BE2C (cell line): ENCODE results near the gene PPP1R13L.

Source experiments
- DNase-seq: peaks from one replicate; pipeline ENCODE4 v3.0.0-alpha.2; 2020
- H3K27me3 ChIP-seq: fragments of 250-450 bp; sonication (Bioruptor Pico); 2 replicates; pipeline ENCODE4 v1.5.1; 2020; ENCODE audit warnings: mild to moderate bottlenecking
- H3K36me3 ChIP-seq: fragments of 250-450 bp; sonication (Bioruptor Pico); 2 replicates; pipeline ENCODE4 v1.5.1; 2020; ENCODE audit warnings: mild to moderate bottlenecking
- H3K4me1 ChIP-seq: fragments of 250-450 bp; sonication (Bioruptor Pico); 2 replicates; pipeline ENCODE4 v1.5.1; 2020
- H3K4me3 ChIP-seq: 2 replicates; pipeline ENCODE4 v1.5.1; 2011; ENCODE audit warnings: low read depth, low read length
- H3K9me3 ChIP-seq: fragments of 250-450 bp; sonication (Bioruptor Pico); 2 replicates; pipeline ENCODE4 v1.5.1; 2020
- TF ChIP-seq, protein P1 (sequence below): IDR thresholded peaks from 2 replicates; pipeline ENCODE4 v1.5.1; 2012; ENCODE audit warnings: mild to moderate bottlenecking, low read depth, low read length

The PPP1R13L gene

DNA sequence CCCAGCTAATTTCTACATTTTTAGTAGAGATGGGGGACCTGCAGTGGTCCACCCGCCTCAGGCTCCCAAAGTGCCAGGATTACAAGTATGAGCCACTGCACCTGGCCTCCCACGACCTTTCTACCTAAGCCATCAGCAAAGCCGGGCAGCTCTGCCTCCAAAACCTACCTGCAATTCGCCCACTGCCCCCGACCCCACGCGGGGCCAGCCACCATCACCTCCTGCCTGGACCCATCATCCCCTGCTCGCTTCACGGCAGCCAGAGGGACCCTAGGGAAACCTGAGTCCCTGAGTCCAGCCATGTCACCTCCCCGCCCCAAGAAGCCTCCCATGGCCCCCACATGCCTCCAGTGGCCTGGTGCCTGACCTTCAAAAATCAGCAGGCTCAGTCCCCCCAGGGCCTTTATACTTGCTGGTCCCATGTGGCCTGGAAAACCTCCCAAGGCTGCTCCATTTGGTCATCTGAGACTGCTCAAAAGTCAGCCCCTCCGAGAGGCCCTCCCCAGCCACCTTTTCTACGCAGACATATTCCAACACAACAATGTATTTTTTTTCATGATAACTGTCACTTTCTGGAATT, 46.6 kb downstream of the PPP1R13L start:
- peaks cover 17% of the 10 kb centered on the region for H3K36me3 ChIP-seq

DNA sequence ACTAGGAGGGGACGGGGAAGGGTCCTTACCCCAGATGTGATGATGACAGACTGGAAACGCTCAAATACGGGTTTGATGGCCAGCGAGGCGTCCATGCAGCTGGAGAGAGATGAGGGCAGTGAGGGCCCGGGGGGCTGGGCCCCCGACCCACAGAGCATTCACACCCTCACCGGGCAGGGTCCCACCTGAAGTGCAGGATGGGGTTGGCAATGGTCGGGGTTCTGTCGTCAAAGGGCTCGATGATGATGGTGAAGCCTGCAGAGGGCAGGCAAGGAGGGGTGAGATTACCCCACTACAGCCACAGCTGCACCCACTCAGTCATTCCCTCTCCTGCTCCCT, 47.5 kb downstream of the PPP1R13L start:
- Histone ChIP-seq H3K4me1 (no peaks in the 10 kb centered on the region), H3K36me3 (peaks cover 16% of the 10 kb centered on the region), H3K27me3 (no peaks in the 10 kb centered on the region), H3K9me3 (no peaks in the 10 kb centered on the region; the same call in 1 of the 2 replicates), H3K4me3 (no peak overlapping the region)
- TF ChIP-seq, protein P1, sequence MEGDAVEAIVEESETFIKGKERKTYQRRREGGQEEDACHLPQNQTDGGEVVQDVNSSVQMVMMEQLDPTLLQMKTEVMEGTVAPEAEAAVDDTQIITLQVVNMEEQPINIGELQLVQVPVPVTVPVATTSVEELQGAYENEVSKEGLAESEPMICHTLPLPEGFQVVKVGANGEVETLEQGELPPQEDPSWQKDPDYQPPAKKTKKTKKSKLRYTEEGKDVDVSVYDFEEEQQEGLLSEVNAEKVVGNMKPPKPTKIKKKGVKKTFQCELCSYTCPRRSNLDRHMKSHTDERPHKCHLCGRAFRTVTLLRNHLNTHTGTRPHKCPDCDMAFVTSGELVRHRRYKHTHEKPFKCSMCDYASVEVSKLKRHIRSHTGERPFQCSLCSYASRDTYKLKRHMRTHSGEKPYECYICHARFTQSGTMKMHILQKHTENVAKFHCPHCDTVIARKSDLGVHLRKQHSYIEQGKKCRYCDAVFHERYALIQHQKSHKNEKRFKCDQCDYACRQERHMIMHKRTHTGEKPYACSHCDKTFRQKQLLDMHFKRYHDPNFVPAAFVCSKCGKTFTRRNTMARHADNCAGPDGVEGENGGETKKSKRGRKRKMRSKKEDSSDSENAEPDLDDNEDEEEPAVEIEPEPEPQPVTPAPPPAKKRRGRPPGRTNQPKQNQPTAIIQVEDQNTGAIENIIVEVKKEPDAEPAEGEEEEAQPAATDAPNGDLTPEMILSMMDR, result no peak
- DNase-seq, result no peak

More for the DNA sequence above, 46.6 kb downstream of the PPP1R13L start:
- no peak overlapping the region for H3K4me3 ChIP-seq
- no peaks in the 10 kb centered on the region for H3K4me1 ChIP-seq
- H3K9me3 ChIP-seq, result no peaks in the 10 kb centered on the region; the same call in 1 of the 2 replicates
- TF ChIP-seq, protein P1, result no peak
- H3K27me3 ChIP-seq, result no peaks in the 10 kb centered on the region
- DNase-seq, result no peak

- TF ChIP-seq, protein P1, result no peak
These were observed 48.0 kb downstream of the PPP1R13L start for GRCh38 chr19:45356760-45357444.

GRCh38 chr19:45355910-45356309, 49.0 kb downstream of the PPP1R13L start:
- TF ChIP-seq, protein P1, result no peak
- Histone ChIP-seq H3K4me1 (no peaks in the 10 kb centered on the region), H3K4me3 (no peak overlapping the region), H3K9me3 (no peaks in the 10 kb centered on the region; the same call in 1 of the 2 replicates), H3K36me3 (peaks cover 7% of the 10 kb centered on the region; the same call in 1 of the 2 replicates), H3K27me3 (no peaks in the 10 kb centered on the region)
- DNase-seq, result no peak

More at GRCh38 chr19:45356760-45357444, 48.0 kb downstream of the PPP1R13L start:
- no peak for DNase-seq
- H3K36me3 ChIP-seq, result peaks cover 11% of the 10 kb centered on the region
- H3K4me3 ChIP-seq, result no peak overlapping the region
- no peaks in the 10 kb centered on the region; the same call in 1 of the 2 replicates for H3K9me3 ChIP-seq
- H3K4me1 ChIP-seq, result no peaks in the 10 kb centered on the region
- H3K27me3 ChIP-seq, result no peaks in the 10 kb centered on the region

DNA sequence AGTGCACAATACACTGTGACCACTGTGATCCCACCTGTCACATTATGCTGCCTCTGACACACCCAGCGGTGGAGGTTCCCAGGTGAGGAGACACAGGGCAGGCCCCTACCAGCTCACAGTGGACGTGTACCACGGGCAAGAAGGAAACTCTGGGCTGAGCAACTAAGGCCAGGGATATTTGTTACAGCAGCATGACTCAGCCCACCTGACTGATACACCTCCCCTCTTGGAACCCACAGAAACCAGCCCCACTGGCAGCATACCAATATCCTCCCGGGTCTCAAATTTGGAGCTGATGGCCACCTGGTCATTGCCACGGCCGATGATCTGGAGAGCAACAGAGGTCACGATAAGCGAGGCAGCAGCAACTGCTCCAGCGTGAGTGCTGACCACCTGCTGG, 49.5 kb downstream of the PPP1R13L start:
- no peak for DNase-seq
- Histone ChIP-seq H3K4me1 (no peaks in the 10 kb centered on the region), H3K4me3 (no peak overlapping the region), H3K9me3 (no peaks in the 10 kb centered on the region; the same call in 1 of the 2 replicates), H3K27me3 (no peaks in the 10 kb centered on the region), H3K36me3 (peaks cover 7% of the 10 kb centered on the region; the same call in 1 of the 2 replicates)
- TF ChIP-seq, protein P1, result no peak
